ENCODE results near the gene RALGPS1.

DNA sequence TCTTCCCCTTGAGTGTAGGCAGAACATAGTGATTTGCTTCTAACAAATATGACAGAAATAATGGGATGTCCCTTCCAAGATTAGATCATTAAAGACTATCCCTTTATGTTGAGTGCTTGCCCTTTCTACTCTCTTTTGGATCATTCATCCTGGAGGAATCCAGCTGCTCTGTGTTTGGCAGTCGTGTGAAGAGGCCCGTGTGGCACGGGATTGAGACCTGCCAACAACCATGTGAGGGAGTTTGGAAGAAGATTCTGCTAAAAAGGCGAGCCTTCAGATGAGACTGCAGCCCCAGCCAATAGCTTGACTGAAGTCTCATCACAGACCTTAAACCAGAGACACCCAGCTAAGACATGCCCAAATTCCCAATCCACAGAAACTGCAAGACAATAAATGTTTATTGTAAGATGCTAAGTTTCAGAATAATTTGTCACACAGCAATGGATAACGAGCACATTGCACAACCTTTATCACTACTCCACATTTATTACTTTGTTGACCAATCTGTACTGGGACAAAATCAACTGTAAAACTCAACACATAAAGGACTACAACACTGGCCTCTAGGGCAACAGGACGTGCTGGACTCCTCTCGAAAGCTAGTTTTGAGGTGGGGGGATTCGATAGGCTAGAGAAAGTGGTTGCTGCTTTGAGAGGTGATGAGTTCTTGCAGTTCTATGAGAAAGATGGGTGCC lies 165.0 kb downstream of the RALGPS1 start:
- TF ChIP-seq CTCF (IDR thresholded peaks at IDR 0.05) (no peak), POLR2A (IDR thresholded peaks at IDR 0.05) (no peak), EP300 (IDR thresholded peaks at IDR 0.05) (no peak)
